ENCODE data around the gene MED12.

The MED12 gene

DNA sequence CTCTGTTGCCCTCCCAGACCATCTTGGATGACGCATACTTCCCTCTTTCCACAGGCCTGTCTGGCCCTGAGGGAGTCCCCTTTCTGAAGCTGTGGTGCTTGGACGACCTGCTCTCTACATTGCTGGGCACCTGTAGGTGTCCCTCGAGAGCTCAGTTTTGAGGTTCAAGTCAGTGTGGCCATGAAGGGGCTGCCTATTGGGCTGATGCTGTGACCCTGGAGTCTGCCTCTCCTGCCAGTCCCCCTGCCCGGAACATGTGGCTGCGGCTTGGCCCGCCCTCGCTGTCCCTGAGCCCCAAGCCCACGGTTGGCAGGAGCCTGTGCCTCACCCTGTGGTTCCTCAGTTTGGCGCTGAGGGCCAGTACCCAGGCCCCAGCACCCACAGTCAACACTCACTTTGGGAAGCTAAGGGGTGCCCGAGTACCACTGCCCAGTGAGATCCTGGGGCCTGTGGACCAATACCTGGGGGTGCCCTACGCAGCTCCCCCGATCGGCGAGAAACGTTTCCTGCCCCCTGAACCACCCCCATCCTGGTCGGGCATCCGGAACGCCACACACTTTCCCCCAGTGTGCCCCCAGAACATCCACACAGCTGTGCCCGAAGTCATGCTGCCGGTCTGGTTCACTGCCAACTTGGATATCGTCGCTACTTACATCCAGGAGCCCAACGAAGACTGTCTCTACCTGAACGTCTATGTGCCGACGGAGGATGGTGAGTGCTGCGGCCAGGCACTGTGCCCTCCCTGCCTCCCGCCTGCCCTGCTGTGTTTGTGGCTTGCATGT lies 29.3 kb downstream of the MED12 start:
- Histone ChIP-seq H3K27ac (no peak overlapping the region), H3K36me3 (ENCODE audit: insufficient read depth, low read length) (no peaks in the 10 kb centered on the region; the same call in 1 of the 2 replicates), H3K4me3 (no peak overlapping the region), H3K9me3 (ENCODE audit: low read depth, low read length) (no peaks in the 10 kb centered on the region), H3K9ac (ENCODE audit: insufficient read length) (no peak overlapping the region)
- no peak for TF ChIP-seq EZH2 (IDR thresholded peaks at IDR 0.05)
- TF ChIP-seq FOXP2 (optimal IDR thresholded peaks at IDR 0.05; ENCODE audit: control extremely low read depth, extremely low read length, insufficient read depth), result no peak
- no peak for TF ChIP-seq POLR2AphosphoS5 (IDR thresholded peaks at IDR 0.05; ENCODE audit: borderline replicate concordance, low read depth, low read length)
- DNase-seq (ENCODE audit: low read depth, low spot score), result no peak

DNA sequence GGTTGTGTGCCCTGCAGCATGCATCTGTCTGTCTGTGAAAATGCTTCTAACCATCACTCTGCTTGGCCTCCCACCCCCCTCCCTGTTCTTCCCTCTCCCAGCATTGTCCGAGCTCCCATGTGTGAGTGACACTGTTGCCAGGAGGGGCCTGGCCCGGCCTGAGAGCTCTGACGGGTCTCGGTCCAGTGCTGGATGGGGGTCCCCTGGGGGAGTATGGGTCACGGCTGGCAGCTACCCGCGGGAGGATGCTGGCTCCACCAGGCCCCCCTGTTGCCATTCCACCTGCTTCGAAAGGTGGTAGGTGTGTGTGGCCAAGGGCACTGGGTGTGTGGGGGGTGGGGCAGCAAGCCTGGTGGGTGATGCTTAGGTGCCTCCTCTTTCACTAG lies 29.9 kb downstream of the MED12 start:
- DNase-seq (ENCODE audit: low read depth, low spot score), result no peak
- Histone ChIP-seq H3K9me3 (ENCODE audit: low read depth, low read length) (no peaks in the 10 kb centered on the region), H3K9ac (ENCODE audit: insufficient read length) (no peak overlapping the region), H3K4me3 (no peak overlapping the region), H3K36me3 (ENCODE audit: insufficient read depth, low read length) (no peaks in the 10 kb centered on the region; the same call in 1 of the 2 replicates), H3K27ac (no peak overlapping the region)
- TF ChIP-seq FOXP2 (optimal IDR thresholded peaks at IDR 0.05; ENCODE audit: control extremely low read depth, extremely low read length, insufficient read depth) (no peak), POLR2AphosphoS5 (IDR thresholded peaks at IDR 0.05; ENCODE audit: borderline replicate concordance, low read depth, low read length) (no peak), EZH2 (IDR thresholded peaks at IDR 0.05) (no peak)

DNA sequence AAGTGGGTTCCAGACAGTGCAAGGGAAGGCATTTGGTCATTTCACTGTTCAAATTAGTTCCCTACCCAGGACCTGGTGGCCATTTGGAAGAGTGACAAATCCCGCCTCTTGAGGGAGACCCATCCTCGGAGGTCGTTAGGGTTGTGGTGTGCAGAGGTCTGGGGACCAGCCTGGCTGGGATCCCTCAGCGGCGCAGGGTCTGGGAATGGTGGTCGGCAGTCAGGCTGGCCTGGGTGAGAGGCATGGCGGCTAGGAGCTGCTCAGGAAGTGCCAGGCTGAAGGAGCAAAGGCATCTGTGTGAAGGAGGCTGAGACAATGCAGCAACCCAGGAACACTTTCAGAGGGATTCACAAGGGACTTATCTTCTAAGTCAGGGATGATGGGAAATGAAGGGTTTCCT lies 33.0 kb downstream of the MED12 start:
- Histone ChIP-seq H3K4me3 (no peak overlapping the region), H3K27ac (no peak overlapping the region), H3K9ac (ENCODE audit: insufficient read length) (no peak overlapping the region), H3K9me3 (ENCODE audit: low read depth, low read length) (no peaks in the 10 kb centered on the region), H3K36me3 (ENCODE audit: insufficient read depth, low read length) (no peaks in the 10 kb centered on the region)
- no peak for DNase-seq (ENCODE audit: low read depth, low spot score)
- no peak for TF ChIP-seq EZH2 (IDR thresholded peaks at IDR 0.05)
- TF ChIP-seq POLR2AphosphoS5 (IDR thresholded peaks at IDR 0.05; ENCODE audit: borderline replicate concordance, low read depth, low read length), result no peak
- TF ChIP-seq FOXP2 (optimal IDR thresholded peaks at IDR 0.05; ENCODE audit: control extremely low read depth, extremely low read length, insufficient read depth), result no peak

DNA sequence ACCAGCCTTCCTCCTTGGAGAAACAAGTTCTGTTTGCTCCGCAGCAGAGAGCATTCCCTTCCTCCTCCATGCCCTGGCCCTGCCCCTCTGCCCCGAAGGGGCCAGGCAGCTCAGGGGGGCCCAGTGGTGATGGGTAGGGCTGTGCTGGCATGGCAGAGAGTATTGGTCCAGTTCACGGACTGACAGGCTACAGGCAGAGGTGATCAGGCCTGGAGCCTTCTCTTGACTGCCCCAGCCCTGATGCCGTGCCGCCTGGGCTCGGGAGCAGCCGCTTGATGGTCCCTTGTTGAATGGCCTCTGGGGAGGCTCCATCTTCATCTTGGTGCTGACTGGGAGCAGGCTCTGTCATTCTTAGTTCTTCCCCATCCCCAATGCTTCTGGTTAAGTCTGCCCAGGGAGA lies 35.8 kb downstream of the MED12 start:
- Histone ChIP-seq H3K27ac (no peak overlapping the region), H3K36me3 (ENCODE audit: insufficient read depth, low read length) (no peaks in the 10 kb centered on the region), H3K9ac (ENCODE audit: insufficient read length) (no peak overlapping the region), H3K4me3 (no peak overlapping the region), H3K9me3 (ENCODE audit: low read depth, low read length) (no peaks in the 10 kb centered on the region)
- no peak for TF ChIP-seq EZH2 (IDR thresholded peaks at IDR 0.05)
- no peak for TF ChIP-seq POLR2AphosphoS5 (IDR thresholded peaks at IDR 0.05; ENCODE audit: borderline replicate concordance, low read depth, low read length)
- no peak for TF ChIP-seq FOXP2 (optimal IDR thresholded peaks at IDR 0.05; ENCODE audit: control extremely low read depth, extremely low read length, insufficient read depth)
- DNase-seq (ENCODE audit: low read depth, low spot score), result no peak

DNA sequence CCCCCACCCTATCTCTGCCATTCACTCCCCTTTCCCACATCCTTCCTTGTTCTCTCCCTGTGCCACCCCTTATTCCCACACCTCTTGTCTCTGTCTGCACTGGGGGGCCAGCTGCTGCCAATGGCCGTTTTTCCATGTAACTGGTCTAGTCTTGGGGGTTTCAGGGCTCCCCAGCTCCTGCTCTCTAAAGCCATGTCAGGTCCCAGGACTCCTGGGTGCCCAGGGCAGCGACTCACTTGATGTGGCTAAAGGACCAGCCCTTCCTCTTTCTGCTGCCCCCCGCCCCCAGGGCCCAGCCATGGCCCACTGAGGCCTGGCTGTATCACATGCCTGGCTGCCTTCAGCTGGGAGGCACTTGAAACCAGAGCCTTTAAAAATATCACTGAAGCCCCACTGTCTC lies 36.2 kb downstream of the MED12 start:
- no peaks in the 10 kb centered on the region for H3K9me3 ChIP-seq (ENCODE audit: low read depth, low read length)
- no peak for DNase-seq (ENCODE audit: low read depth, low spot score)
- no peak overlapping the region for H3K27ac ChIP-seq

DNA sequence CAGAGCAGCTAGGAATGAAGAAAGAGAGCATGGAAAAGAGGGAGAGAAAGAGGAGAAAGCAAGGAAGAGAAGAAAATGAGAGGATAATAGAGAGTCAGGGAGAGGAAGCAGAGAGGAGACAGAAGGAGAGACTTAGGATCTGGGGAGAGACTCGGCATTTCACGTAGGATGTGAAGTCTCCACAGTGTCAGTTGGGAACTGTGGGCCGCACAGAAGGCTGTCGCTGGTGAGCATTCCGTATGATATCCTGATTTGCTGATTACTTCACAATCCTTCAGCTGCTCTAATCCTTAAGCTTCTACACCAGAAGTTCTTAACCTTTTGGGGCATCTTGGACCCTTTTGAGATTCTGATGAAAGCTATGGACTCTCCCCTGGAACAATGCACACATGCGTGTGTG lies 40.2 kb downstream of the MED12 start:
- TF ChIP-seq FOXP2 (optimal IDR thresholded peaks at IDR 0.05; ENCODE audit: control extremely low read depth, extremely low read length, insufficient read depth), result no peak
- TF ChIP-seq EZH2 (IDR thresholded peaks at IDR 0.05), result no peak
- no peak for TF ChIP-seq POLR2AphosphoS5 (IDR thresholded peaks at IDR 0.05; ENCODE audit: borderline replicate concordance, low read depth, low read length)
- no peak overlapping the region for H3K4me3 ChIP-seq

More for the DNA sequence above, 36.2 kb downstream of the MED12 start:
- TF ChIP-seq EZH2 (IDR thresholded peaks at IDR 0.05) (no peak), POLR2AphosphoS5 (IDR thresholded peaks at IDR 0.05; ENCODE audit: borderline replicate concordance, low read depth, low read length) (no peak), FOXP2 (optimal IDR thresholded peaks at IDR 0.05; ENCODE audit: control extremely low read depth, extremely low read length, insufficient read depth) (no peak)
- Histone ChIP-seq H3K4me3 (no peak overlapping the region), H3K9ac (ENCODE audit: insufficient read length) (no peak overlapping the region), H3K36me3 (ENCODE audit: insufficient read depth, low read length) (no peaks in the 10 kb centered on the region)

DNA sequence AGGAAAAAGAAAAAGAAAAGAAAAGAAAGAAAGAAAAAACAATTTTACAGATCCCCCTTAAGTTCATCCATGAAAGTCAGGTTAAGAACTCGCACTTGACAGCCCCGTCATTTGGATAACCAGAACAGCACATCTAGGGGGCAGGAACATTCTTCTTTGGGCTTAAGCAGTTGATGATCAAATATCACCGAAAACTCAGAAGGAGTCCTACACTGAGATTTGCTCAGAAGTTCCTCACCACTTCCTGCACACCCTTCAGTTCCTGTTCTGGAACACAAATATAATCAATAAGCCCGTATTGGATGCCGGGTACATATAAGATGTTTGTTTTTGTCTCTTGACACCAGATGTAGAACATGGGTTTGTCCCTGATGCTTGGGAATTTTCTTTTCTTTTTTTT lies 40.9 kb downstream of the MED12 start:
- H3K27ac ChIP-seq, result no peak overlapping the region
- no peak overlapping the region for H3K4me3 ChIP-seq
- H3K9ac ChIP-seq (ENCODE audit: insufficient read length), result no peak overlapping the region
- no peaks in the 10 kb centered on the region for H3K36me3 ChIP-seq (ENCODE audit: insufficient read depth, low read length)
- no peaks in the 10 kb centered on the region for H3K9me3 ChIP-seq (ENCODE audit: low read depth, low read length)
- TF ChIP-seq EZH2 (IDR thresholded peaks at IDR 0.05), result no peak
- no peak for TF ChIP-seq POLR2AphosphoS5 (IDR thresholded peaks at IDR 0.05; ENCODE audit: borderline replicate concordance, low read depth, low read length)
- TF ChIP-seq FOXP2 (optimal IDR thresholded peaks at IDR 0.05; ENCODE audit: control extremely low read depth, extremely low read length, insufficient read depth), result no peak
- no peak for DNase-seq (ENCODE audit: low read depth, low spot score)

More for the DNA sequence above, 40.2 kb downstream of the MED12 start:
- Histone ChIP-seq H3K9ac (ENCODE audit: insufficient read length) (no peak overlapping the region), H3K9me3 (ENCODE audit: low read depth, low read length) (no peaks in the 10 kb centered on the region), H3K27ac (no peak overlapping the region), H3K36me3 (ENCODE audit: insufficient read depth, low read length) (no peaks in the 10 kb centered on the region)
- no peak for DNase-seq (ENCODE audit: low read depth, low spot score)

DNA sequence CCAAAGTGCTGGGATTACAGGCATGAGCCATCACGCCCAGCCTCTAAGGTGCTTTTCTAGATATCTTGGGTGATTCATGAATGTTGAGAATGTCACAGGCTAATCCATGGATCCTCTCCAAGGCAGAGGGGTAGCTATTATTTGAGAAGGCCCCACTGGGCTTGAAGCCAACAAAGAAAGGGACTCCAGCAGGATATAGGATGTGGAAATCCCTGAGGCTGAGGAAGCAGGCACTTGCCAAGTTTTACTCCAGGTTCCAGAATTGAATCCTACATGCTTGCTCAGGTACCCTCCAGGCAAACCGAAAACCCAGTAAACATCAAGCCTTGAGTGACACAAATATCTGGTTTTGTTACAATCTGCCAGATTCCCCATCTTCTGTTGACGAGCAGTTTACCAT lies 42.1 kb downstream of the MED12 start:
- H3K9ac ChIP-seq (ENCODE audit: insufficient read length), result no peak overlapping the region
- no peak for DNase-seq (ENCODE audit: low read depth, low spot score)
- H3K9me3 ChIP-seq (ENCODE audit: low read depth, low read length), result no peaks in the 10 kb centered on the region
- H3K36me3 ChIP-seq (ENCODE audit: insufficient read depth, low read length), result no peaks in the 10 kb centered on the region
- H3K27ac ChIP-seq, result no peak overlapping the region
- H3K4me3 ChIP-seq, result no peak overlapping the region
- TF ChIP-seq FOXP2 (optimal IDR thresholded peaks at IDR 0.05; ENCODE audit: control extremely low read depth, extremely low read length, insufficient read depth), result no peak
- TF ChIP-seq POLR2AphosphoS5 (IDR thresholded peaks at IDR 0.05; ENCODE audit: borderline replicate concordance, low read depth, low read length), result no peak
- no peak for TF ChIP-seq EZH2 (IDR thresholded peaks at IDR 0.05)
